BLaER1 treated with 17β-estradiol and CSF1 and Interleukin-3, amounts not matched to agents 10 nM and 100 nM (cell line): ENCODE results near the gene SARDH.
A peak's percentile ranks its signal among the peaks of the same experiment; 100 is the strongest.
"Not testable (repeated sequence)": the region's sequence is repeated elsewhere in the genome, so short reads cannot be mapped to it uniquely, and the experiment has no call there.

Experiments
- H3K27ac ChIP-seq, 11 experiments: shearing (Covaris generic); formaldehyde crosslinking; 2 replicates each; pipeline ENCODE4 v1.8.1; 2022
- H3K27me3 ChIP-seq, 11 experiments: shearing (Covaris generic); formaldehyde crosslinking; 2 replicates each; pipeline ENCODE4 v1.8.1; 2022
- H3K36me3 ChIP-seq, 11 experiments: shearing (Covaris generic); formaldehyde crosslinking; 2 replicates each; pipeline ENCODE4 v1.8.1; 2022
- H3K4me1 ChIP-seq, 10 experiments: shearing (Covaris generic); formaldehyde crosslinking; 2 replicates each; pipeline ENCODE4 v1.8.1; 2022
- H3K4me2 ChIP-seq, 11 experiments: shearing (Covaris generic); formaldehyde crosslinking; 2 replicates each; pipeline ENCODE4 v1.8.1; 2022
- H3K4me3 ChIP-seq, 10 experiments: shearing (Covaris generic); formaldehyde crosslinking; 2 replicates each; pipeline ENCODE4 v1.8.1; 2022
- H3K9ac ChIP-seq, 11 experiments: shearing (Covaris generic); formaldehyde crosslinking; 2 replicates each; pipeline ENCODE4 v1.8.1; 2022
- H3K9me3 ChIP-seq, 11 experiments: shearing (Covaris generic); formaldehyde crosslinking; replicated peaks in 1 of 11; 2 replicates each; pipeline ENCODE4 v1.8.1; 2022
- H4K20me1 ChIP-seq, 11 experiments: shearing (Covaris generic); formaldehyde crosslinking; 2 replicates each; pipeline ENCODE4 v1.8.1; 2022
- Cebpa-rat ChIP-seq, 11 experiments: shearing (Covaris generic); IDR thresholded peaks; 2 replicates each; pipeline ENCODE4 v1.8.1; 2022

Gene SARDH

GRCh38 chr9:133676450-133676849 lies 61.7 kb downstream of the SARDH start:
- H3K27me3 ChIP-seq, result no peaks in the 10 kb centered on the region
- no peak overlapping the region for H3K9ac ChIP-seq
- H3K4me2 ChIP-seq, result no peak overlapping the region
- H4K20me1 ChIP-seq, result no peaks in the 10 kb centered on the region; a peak in 1 of 22 replicates
- H3K9me3 ChIP-seq, result peaks cover 0 to 3% (median 0%) of the 10 kb centered on the region in 11 experiments; a peak in 1 of 22 replicates
- TF ChIP-seq Cebpa-rat (IDR thresholded peaks at IDR 0.05), result no peak
- H3K4me3 ChIP-seq, result no peak overlapping the region
- no peak overlapping the region for H3K27ac ChIP-seq
- H3K4me1 ChIP-seq, result peaks cover 11 to 31% (median 17%) of the 10 kb centered on the region in 10 experiments; a peak in 19 of 20 replicates
- H3K36me3 ChIP-seq, result peaks cover 0 to 12% (median 0%) of the 10 kb centered on the region in 11 experiments; a peak in 5 of 22 replicates

GRCh38 chr9:133675796-133676195 lies 62.4 kb downstream of the SARDH start:
- not testable (repeated sequence) for H3K4me3 ChIP-seq, H3K9me3 ChIP-seq, H3K27ac ChIP-seq, H3K4me2 ChIP-seq, H4K20me1 ChIP-seq, H3K27me3 ChIP-seq, H3K9ac ChIP-seq
- peaks cover 0 to 15% (median 0%) of the 10 kb centered on the region in 11 experiments; a peak in 5 of 22 replicates for H3K36me3 ChIP-seq
- peaks cover 11 to 26% (median 16%) of the 10 kb centered on the region in 10 experiments; a peak in 19 of 20 replicates for H3K4me1 ChIP-seq

GRCh38 chr9:133674091-133674490 lies 64.1 kb downstream of the SARDH start:
- H3K9ac ChIP-seq, result no peak overlapping the region
- H3K4me3 ChIP-seq, result no peak overlapping the region
- H3K27ac ChIP-seq, result no peak overlapping the region
- H3K9me3 ChIP-seq, result peaks cover 0 to 3% (median 0%) of the 10 kb centered on the region in 11 experiments; a peak in 1 of 22 replicates
- peaks cover 0 to 23% (median 0%) of the 10 kb centered on the region in 11 experiments; a peak in 7 of 22 replicates for H3K36me3 ChIP-seq
- no peak for TF ChIP-seq Cebpa-rat (IDR thresholded peaks at IDR 0.05)
- peaks cover 4 to 26% (median 15%) of the 10 kb centered on the region in 10 experiments; a peak in 19 of 20 replicates for H3K4me1 ChIP-seq
- no peaks in the 10 kb centered on the region; a peak in 1 of 22 replicates for H4K20me1 ChIP-seq
- peak overlapping the region in 7 of 11 experiments; percentile 30 to 64 (median 56); a peak in 8 of 22 replicates for H3K4me2 ChIP-seq
- H3K27me3 ChIP-seq, result no peaks in the 10 kb centered on the region

- no peak overlapping the region for H3K27ac ChIP-seq
- peak overlapping the region in 8 of 11 experiments; percentile 30 to 64 (median 54); a peak in 15 of 22 replicates for H3K4me2 ChIP-seq
- H3K27me3 ChIP-seq, result no peaks in the 10 kb centered on the region
- peaks cover 0 to 21% (median 15%) of the 10 kb centered on the region in 10 experiments; a peak in 14 of 20 replicates for H3K4me1 ChIP-seq
- H3K9me3 ChIP-seq, result peaks cover 0 to 3% (median 0%) of the 10 kb centered on the region in 11 experiments; a peak in 1 of 22 replicates
- no peak overlapping the region for H3K4me3 ChIP-seq
- H3K9ac ChIP-seq, result peak overlapping the region in 3 of 11 experiments; percentile 29 to 39 (median 35); a peak in 2 of 22 replicates
- TF ChIP-seq Cebpa-rat (IDR thresholded peaks at IDR 0.05), result no peak
- no peaks in the 10 kb centered on the region; a peak in 1 of 22 replicates for H4K20me1 ChIP-seq
- peaks cover 0 to 23% (median 0%) of the 10 kb centered on the region in 11 experiments; a peak in 7 of 22 replicates for H3K36me3 ChIP-seq
Measured at GRCh38 chr9:133673258-133673655, 64.9 kb downstream of the SARDH start.

- peak overlapping the region in 8 of 11 experiments; percentile 30 to 64 (median 54); a peak in 15 of 22 replicates for H3K4me2 ChIP-seq
- H3K4me1 ChIP-seq, result peaks cover 0 to 21% (median 15%) of the 10 kb centered on the region in 10 experiments; a peak in 14 of 20 replicates
- H3K9me3 ChIP-seq, result peaks cover 0 to 3% (median 0%) of the 10 kb centered on the region in 11 experiments; a peak in 1 of 22 replicates
Measured at GRCh38 chr9:133672503-133673257, 65.5 kb downstream of the SARDH start.

GRCh38 chr9:133671371-133671770 lies 66.8 kb downstream of the SARDH start:
- no peaks in the 10 kb centered on the region; a peak in 2 of 22 replicates for H4K20me1 ChIP-seq
- no peak overlapping the region for H3K4me2 ChIP-seq
- no peak for TF ChIP-seq Cebpa-rat (IDR thresholded peaks at IDR 0.05)
- peaks cover 0 to 22% (median 16%) of the 10 kb centered on the region in 10 experiments; a peak in 15 of 20 replicates for H3K4me1 ChIP-seq
- no peak overlapping the region for H3K9ac ChIP-seq
- no peak overlapping the region for H3K4me3 ChIP-seq
- peaks cover 0 to 3% (median 0%) of the 10 kb centered on the region in 11 experiments; a peak in 1 of 22 replicates for H3K9me3 ChIP-seq
- peaks cover 0 to 23% (median 0%) of the 10 kb centered on the region in 11 experiments; a peak in 7 of 22 replicates for H3K36me3 ChIP-seq
- H3K27me3 ChIP-seq, result no peaks in the 10 kb centered on the region
- H3K27ac ChIP-seq, result no peak overlapping the region

More at GRCh38 chr9:133672503-133673257, 65.5 kb downstream of the SARDH start:
- Histone ChIP-seq H3K36me3 (peaks cover 0 to 23% (median 0%) of the 10 kb centered on the region in 11 experiments; a peak in 7 of 22 replicates), H3K27me3 (no peaks in the 10 kb centered on the region), H3K9ac (peak overlapping the region in 1 of 11 experiments; percentile 35; a peak in 2 of 22 replicates), H3K27ac (no peak overlapping the region), H4K20me1 (no peaks in the 10 kb centered on the region; a peak in 2 of 22 replicates), H3K4me3 (no peak overlapping the region)
- no peak for TF ChIP-seq Cebpa-rat (IDR thresholded peaks at IDR 0.05)

- no peak overlapping the region for H3K27ac ChIP-seq
- peaks cover 0 to 23% (median 0%) of the 10 kb centered on the region in 11 experiments; a peak in 7 of 22 replicates for H3K36me3 ChIP-seq
- TF ChIP-seq Cebpa-rat (IDR thresholded peaks at IDR 0.05), result no peak
- H3K9ac ChIP-seq, result no peak overlapping the region
- no peak overlapping the region for H3K4me3 ChIP-seq
- peaks cover 0 to 3% (median 0%) of the 10 kb centered on the region in 11 experiments; a peak in 1 of 22 replicates for H3K9me3 ChIP-seq
- no peak overlapping the region for H3K4me2 ChIP-seq
- peaks cover 0 to 2% (median 0%) of the 10 kb centered on the region in 11 experiments; a peak in 2 of 22 replicates for H4K20me1 ChIP-seq
- peaks cover 0 to 22% (median 16%) of the 10 kb centered on the region in 10 experiments; a peak in 15 of 20 replicates for H3K4me1 ChIP-seq
- H3K27me3 ChIP-seq, result no peaks in the 10 kb centered on the region
Measured at GRCh38 chr9:133670466-133670865, 67.7 kb downstream of the SARDH start.

GRCh38 chr9:133669182-133669801 lies 68.9 kb downstream of the SARDH start:
- Histone ChIP-seq H3K36me3 (peaks cover 0 to 23% (median 0%) of the 10 kb centered on the region in 11 experiments; a peak in 7 of 22 replicates), H3K4me2 (no peak overlapping the region), H3K27me3 (no peaks in the 10 kb centered on the region), H3K4me3 (no peak overlapping the region), H3K9me3 (peaks cover 0 to 3% (median 0%) of the 10 kb centered on the region in 11 experiments; a peak in 1 of 22 replicates), H3K4me1 (peaks cover 0 to 22% (median 16%) of the 10 kb centered on the region in 10 experiments; a peak in 15 of 20 replicates), H3K27ac (no peak overlapping the region), H4K20me1 (peaks cover 0 to 14% (median 0%) of the 10 kb centered on the region in 11 experiments; a peak in 4 of 22 replicates), H3K9ac (no peak overlapping the region)
- no peak for TF ChIP-seq Cebpa-rat (IDR thresholded peaks at IDR 0.05)
